ENCODE data around the gene SDC3.
A peak's percentile ranks its signal among the peaks of the same experiment; 100 is the strongest.

Gene SDC3

GRCh38 chr1:30847358-30847972 lies 61.1 kb downstream of the SDC3 start:
- peak; percentile 87 for DNase-seq (ENCODE audit: low spot score)

GRCh38 chr1:30846587-30846986 lies 62.0 kb downstream of the SDC3 start:
- DNase-seq (ENCODE audit: low spot score): no peak

DNA sequence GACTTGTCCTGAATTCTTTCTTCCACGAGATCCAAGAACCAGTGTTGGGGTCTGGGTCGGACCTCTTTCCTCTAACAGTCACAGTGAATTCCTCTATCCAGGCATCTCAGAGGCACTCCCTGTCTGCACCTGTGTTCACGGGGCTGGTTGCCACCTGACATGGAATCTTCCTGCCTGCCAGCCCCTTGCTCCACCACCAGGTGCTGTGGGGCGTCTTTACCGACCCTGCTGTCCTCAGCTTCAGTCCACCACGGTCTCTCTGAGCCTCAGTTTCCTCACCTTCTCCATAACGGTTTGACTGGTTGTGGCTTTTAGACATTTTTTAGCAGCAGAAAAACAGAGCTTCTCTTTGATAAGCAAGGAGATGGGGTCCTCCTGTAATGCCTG lies 62.7 kb downstream of the SDC3 start:
- no peak for DNase-seq (ENCODE audit: low spot score)

DNA sequence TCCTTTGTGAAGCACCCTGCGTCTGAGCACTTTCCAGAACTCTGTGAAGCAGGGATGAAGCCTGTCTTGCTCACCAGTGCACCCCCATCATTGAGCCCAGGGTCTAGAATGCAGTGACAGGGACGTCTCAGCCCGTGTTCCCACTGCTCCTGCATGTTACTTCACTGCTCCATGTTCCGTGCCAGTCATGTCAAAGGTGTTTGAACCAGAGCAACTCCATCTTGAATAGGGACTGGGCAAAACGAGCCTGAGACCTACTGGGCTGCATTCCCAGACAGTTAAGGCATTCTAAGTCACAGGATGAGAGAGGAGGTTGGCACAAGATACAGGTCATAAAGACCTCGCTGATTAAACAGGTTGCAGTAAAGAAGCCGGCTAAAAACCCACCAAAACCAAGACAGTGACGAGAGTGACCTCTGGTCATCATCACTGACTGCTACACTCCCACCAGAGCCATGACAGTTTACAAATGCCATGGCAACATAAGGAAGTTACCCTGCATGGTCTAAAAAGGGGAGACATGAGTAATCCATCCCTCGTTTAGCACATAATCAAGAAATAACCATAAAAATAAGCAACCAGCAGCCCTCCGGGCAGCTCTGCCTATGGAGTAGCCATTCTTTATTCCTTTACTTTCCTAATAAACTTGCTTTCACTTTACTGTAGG lies 63.2 kb downstream of the SDC3 start:
- DNase-seq (ENCODE audit: low spot score): no peak

GRCh38 chr1:30844631-30845030 lies 63.9 kb downstream of the SDC3 start:
- DNase-seq (ENCODE audit: low spot score): no peak

- no peak for DNase-seq (ENCODE audit: low spot score)
Measured at GRCh38 chr1:30842697-30843354, 65.7 kb downstream of the SDC3 start.

GRCh38 chr1:30840904-30841598 lies 67.5 kb downstream of the SDC3 start:
- DNase-seq (ENCODE audit: low spot score): no peak

GRCh38 chr1:30839827-30840359 lies 68.7 kb downstream of the SDC3 start:
- DNase-seq (ENCODE audit: low spot score): no peak

GRCh38 chr1:30838996-30839395 lies 69.6 kb downstream of the SDC3 start:
- DNase-seq (ENCODE audit: low spot score): no peak

- DNase-seq (ENCODE audit: low spot score): no peak
Measured at GRCh38 chr1:30837653-30838052, 70.9 kb downstream of the SDC3 start.

DNA sequence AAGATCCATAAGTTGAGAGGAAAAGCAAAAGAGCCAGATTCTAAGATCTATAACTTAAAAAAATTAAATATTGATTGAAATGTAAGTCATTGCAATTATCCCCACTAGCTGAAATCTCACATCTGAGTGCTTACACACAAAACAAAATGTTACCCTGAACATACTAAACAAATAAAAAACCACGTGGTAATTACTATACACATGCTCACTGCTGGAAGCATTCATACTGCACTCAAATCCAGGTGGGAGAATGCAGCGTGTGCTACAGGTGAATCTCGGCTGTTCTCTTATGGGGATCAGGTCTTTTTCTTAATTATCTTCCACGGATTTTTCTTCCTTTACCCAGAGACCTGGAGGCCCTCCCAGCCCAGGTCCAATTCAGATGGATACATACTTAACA lies 74.3 kb downstream of the SDC3 start:
- DNase-seq (ENCODE audit: low spot score): no peak

DNA sequence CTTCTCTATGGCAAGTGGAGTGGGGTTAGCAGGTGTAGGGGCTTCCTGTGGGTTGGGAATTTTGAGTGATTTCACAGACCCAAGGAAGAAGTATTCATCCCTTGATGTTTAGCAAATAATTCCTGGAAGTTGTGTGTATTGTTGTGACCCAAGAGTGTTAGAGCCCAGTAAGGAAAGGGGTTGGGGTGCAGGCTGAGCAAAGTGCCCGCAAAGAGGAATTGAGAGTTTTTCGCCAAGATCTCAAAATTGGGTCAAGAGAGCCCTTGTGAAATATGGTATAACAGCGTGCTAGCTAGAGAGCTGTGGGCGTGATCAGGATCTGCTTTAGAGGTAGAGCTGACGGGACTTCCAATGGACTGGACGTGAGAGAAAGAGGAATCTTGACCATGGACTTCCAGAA lies 78.0 kb downstream of the SDC3 start:
- no peak for DNase-seq (ENCODE audit: low spot score)

DNA sequence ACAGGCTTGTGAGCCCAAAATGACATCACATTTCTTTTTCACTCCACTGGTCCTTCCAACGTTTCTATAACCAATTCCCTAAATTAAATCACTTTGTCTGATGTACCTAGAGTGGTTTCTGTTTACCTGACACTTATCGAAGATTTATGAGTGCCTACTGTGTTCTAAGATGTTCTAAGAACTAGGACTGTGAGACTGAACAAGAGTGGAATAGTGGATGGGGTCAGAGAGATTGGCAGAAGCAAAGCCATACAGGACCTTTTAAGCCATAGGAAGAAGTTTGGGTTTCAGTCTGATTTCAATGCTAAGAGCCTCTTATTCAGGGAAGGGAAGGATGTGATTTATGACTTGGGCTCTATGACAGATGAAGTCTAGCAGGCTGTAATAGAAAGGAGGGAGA lies 78.7 kb downstream of the SDC3 start:
- no peak for DNase-seq (ENCODE audit: low spot score)

DNA sequence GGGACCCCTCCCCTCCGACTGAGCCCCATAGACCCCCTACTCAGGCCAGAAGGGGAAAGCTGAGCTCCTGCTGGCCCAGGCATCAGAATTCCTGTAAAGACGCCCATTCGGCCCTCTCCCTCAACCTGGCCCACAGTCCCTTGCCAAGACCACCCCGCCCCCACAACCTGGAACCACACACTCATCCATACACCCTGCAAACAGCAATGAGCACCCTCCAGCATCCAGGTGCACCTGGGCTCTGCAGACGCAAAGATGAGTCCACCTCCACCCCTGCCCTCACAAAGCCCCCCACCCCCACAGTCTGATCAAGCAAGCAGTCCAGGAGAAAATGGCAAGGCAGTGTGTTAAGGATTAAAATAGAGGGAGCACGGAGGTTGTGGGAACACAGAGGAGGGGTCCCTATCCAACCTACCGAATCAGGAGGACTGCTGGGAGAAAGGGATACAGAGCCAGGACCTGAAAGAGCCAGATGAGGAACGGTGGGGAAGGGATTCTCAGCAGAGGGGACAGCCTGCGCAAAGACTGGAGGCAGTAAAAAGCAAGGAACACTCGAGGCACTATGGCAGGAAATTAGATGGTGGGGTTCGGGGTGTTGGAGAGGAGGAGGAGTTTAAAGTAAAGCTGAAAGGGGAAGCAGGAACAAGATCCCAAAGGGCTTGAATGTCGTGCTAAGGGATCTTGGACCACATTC lies 83.7 kb downstream of the SDC3 start:
- DNase-seq (ENCODE audit: low spot score): no peak

- peak; percentile 97 for DNase-seq (ENCODE audit: low spot score)
Measured at GRCh38 chr1:30823969-30824735, 84.4 kb downstream of the SDC3 start.

- DNase-seq (ENCODE audit: low spot score): no peak
Measured at GRCh38 chr1:30823627-30823968, 85.0 kb downstream of the SDC3 start.

DNA sequence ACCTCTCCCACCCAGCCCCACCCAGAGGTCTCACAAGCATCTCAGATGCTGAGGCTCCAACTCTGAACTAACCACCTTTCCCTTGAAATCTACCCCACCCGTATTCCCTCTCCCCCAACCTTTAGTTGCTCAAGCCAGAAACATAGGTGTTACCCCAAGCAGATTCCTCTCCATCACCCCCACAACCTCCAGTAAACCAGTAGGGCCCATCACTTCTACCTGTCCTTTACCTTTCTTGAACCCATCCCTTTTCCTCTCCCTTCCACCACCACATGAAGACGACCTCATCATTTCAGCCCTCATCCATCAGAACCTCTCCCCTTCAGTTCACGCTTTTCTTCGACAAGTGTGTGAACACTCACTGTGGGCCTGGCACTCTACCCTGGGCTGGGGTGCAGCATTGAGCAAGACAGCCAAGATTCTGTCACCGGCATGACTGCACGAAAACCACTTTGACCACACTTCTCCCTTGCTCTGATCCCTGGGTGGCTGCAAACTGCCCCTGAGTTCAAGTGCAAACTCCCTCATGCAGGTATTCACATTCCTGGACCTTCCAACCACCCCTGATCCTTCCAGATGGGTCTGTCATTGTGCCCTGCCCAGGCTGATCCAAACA lies 85.5 kb downstream of the SDC3 start:
- DNase-seq (ENCODE audit: low spot score): no peak

- no peak for DNase-seq (ENCODE audit: low spot score)
Measured at GRCh38 chr1:30822006-30822405, 86.6 kb downstream of the SDC3 start.

GRCh38 chr1:30820299-30820698 lies 88.3 kb downstream of the SDC3 start:
- no peak for DNase-seq (ENCODE audit: low spot score)
